ENCODE data around the gene SYNPO. TPM values are rescaled to one million over a fixed set of nuclear protein-coding genes. Genes with fewer than 3 reads are reported as not detected.

SYNPO gene
- total RNA-seq, 2 experiments from 2014 or later: 0.10 to 0.14 TPM

DNA sequence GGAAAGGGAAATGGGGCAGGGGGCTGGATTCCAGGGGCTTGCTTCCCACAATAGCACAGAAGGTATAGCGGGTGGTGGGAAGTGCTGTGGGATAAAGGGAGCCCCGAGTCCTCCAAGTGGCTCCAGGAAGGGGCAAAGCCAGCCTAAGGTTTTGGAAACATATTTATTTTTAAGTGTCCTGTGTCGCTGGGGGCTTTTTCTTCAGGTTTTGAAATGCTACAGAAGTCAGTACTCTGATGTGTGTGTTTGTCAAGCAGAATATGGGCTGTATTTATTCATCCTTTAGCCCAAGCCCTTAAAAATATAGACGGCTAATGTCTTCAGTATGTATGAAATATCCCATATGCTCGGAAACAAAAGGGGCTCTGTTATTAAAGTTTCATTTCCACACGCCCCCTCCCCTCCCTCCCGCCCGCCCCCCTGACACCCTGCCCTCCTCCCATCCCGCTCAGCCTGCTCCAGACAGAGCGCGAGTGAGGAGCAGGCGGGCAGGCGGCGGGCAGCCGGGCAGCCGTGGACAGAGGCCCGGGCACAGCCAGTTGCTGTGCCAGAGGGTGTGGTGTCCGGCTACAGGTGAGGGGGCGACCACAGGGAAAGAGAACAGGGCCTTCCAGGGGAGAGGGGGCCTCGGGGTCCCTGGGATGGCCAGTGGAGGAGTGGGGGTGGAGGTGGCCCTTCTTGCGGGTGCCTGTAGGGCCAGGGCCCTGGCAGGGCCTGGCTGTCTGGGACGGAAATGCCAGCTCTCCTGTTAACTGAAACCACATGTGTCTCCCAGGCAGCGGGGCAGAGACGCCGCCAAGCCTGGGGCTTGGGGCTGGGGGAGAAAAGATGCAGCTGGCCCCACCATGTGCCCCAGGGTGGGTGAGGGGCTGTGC lies 39.6 kb upstream of the SYNPO start:
- no peaks in the 10 kb centered on the region for H3K4me1 Mint-ChIP-seq (ENCODE audit: low read depth)
- no peak for DNase-seq
- no peak overlapping the region for H3K4me3 Mint-ChIP-seq
- ChIA-PET CTCF (interaction anchor here (0.6 kb wide), 1 partner anchor 981 kb away, joined by 3 read pairs; no protein-coding TSS in a partner anchor), POLR2A (no interaction called here)
- no peaks in the 10 kb centered on the region for H3K9me3 Mint-ChIP-seq
- intact Hi-C loops (cut with micrococcal nuclease): no loop called here
- no peaks in the 10 kb centered on the region for H3K27me3 Mint-ChIP-seq
- no peak overlapping the region for H3K27ac Mint-ChIP-seq
- H3K36me3 Mint-ChIP-seq: no peaks in the 10 kb centered on the region

DNA sequence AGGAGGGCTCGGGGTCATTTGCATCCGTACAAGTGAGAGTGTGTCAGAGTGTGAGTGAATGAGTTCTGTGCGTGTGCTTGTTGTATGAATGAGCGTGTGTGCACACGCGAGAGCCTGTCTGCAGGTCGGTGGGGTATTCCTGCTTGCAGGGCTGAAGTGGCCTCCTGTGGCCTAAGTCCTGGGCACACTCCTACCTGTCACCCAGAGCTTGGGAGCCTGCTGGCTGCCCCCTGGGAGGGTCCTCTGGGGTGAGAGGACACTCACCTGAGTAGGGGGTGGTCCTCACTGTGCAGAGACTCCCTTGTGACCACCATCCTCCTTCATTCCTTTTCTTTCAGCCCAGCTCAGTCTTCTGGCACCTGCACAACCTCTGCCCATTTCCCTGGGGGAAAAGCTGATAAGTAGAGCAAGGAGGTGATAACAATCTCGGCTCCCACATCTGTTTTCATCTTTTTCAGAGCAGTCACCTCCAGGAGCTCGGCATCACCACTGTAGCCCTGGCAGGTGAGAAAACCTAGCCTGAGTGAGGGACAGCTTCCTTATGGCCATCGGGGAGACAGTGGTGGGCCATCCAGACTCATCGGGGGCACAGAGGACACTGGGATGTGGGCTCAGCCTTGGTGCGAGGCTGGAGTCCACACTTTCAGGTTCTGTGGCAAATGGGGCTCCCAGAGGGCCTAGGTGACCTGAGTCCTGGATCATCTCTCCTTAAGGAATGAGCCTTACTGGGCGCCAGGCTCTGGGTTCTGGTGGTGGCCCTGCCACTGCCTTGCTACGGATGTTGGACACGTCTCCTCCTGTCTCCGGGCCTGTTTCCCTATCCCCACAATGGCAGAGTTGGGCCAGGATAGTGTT lies 38.7 kb upstream of the SYNPO start:
- CTCF ChIA-PET: no interaction called here
- H3K36me3 Mint-ChIP-seq: no peaks in the 10 kb centered on the region
- intact Hi-C loops (cut with micrococcal nuclease): no loop called here
- no peak for DNase-seq
- no peak overlapping the region for H3K4me3 Mint-ChIP-seq
- H3K9me3 Mint-ChIP-seq: no peaks in the 10 kb centered on the region
- H3K4me1 Mint-ChIP-seq (ENCODE audit: low read depth): no peaks in the 10 kb centered on the region
- no peak overlapping the region for H3K27ac Mint-ChIP-seq
- H3K27me3 Mint-ChIP-seq: no peaks in the 10 kb centered on the region
- POLR2A ChIA-PET: no interaction called here

DNA sequence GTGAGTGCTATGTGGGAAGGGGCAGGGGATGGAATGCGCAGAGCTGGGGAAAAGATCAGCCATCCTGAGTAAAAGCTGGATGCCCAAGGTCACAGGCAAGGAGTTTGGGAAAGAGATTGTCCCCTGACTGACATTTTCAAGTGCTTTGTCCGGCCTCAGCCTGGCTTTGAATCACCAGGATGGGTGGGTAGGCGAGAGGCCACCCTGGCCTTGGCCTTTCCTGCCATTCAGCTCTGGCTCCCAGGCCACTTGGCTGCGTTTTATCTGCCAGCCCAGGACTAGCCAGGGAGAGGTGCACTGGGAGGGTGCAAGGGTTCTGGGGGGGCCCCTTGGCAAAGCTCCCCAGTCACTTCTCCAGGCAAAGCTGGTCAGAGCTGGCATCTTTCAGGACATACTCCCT lies 37.4 kb upstream of the SYNPO start:
- intact Hi-C loops (cut with micrococcal nuclease): no loop called here
- POLR2A ChIA-PET: no interaction called here

DNA sequence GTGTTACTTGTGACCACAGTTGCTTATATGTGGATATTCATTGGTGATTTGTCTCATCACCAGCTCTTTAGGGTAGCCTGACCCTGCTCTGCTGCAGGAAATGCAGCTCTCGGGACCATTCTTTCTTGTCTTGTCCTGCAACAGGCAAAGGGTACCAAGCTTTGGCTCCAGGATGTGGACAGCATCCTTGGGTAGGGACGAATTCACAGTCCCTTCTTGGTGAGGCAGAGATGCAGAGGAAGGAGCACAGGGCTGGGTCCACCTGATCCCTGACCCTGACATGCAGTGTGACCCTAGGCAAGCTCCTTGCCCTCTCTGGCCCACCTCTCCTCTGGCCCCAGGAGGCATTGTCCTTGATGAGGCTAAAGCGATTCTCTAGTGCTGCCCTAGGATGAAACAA lies 37.0 kb upstream of the SYNPO start:
- Mint-ChIP-seq H3K4me3 (no peak overlapping the region), H3K27me3 (no peaks in the 10 kb centered on the region), H3K36me3 (no peaks in the 10 kb centered on the region), H3K9me3 (no peaks in the 10 kb centered on the region), H3K4me1 (ENCODE audit: low read depth) (no peaks in the 10 kb centered on the region), H3K27ac (no peak overlapping the region)
- ChIA-PET CTCF (no interaction called here), POLR2A (no interaction called here)
- DNase-seq: no peak
- intact Hi-C loops (cut with micrococcal nuclease): no loop called here

More for the DNA sequence above, 37.4 kb upstream of the SYNPO start:
- H3K4me1 Mint-ChIP-seq (ENCODE audit: low read depth): no peaks in the 10 kb centered on the region
- no peaks in the 10 kb centered on the region for H3K9me3 Mint-ChIP-seq
- no peak for DNase-seq
- no peaks in the 10 kb centered on the region for H3K36me3 Mint-ChIP-seq
- CTCF ChIA-PET: no interaction called here
- no peak overlapping the region for H3K4me3 Mint-ChIP-seq
- no peaks in the 10 kb centered on the region for H3K27me3 Mint-ChIP-seq
- H3K27ac Mint-ChIP-seq: no peak overlapping the region

DNA sequence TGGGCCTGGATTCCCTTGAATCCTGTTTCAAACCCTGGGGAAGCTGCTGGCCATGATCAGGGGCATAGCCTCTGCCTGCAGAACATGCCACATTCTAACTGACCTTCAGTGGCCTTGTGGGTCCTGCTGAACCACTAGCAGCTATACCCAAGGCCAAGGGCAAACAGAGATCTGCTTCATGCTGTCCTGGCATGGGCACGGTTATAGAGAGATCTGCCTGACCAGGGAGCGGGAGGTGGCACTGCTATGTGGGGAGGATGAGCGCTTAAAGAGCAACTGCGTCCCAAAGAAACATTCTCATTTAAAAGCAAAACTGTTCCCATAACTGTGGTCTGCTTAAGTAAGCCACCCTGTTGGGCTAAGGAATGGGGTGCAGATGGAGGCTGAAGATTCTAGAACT lies 36.5 kb upstream of the SYNPO start:
- POLR2A ChIA-PET: no interaction called here
- no peak overlapping the region for H3K27ac Mint-ChIP-seq
- no peaks in the 10 kb centered on the region for H3K9me3 Mint-ChIP-seq
- H3K4me3 Mint-ChIP-seq: no peak overlapping the region
- CTCF ChIA-PET: interaction anchor here (1.0 kb wide), 1 partner anchor 43 kb away, joined by 3 read pairs; no protein-coding TSS in a partner anchor
- no peaks in the 10 kb centered on the region for H3K4me1 Mint-ChIP-seq (ENCODE audit: low read depth)
- DNase-seq: no peak
- intact Hi-C loops (cut with micrococcal nuclease): no loop called here
- H3K27me3 Mint-ChIP-seq: no peaks in the 10 kb centered on the region
- no peaks in the 10 kb centered on the region for H3K36me3 Mint-ChIP-seq

DNA sequence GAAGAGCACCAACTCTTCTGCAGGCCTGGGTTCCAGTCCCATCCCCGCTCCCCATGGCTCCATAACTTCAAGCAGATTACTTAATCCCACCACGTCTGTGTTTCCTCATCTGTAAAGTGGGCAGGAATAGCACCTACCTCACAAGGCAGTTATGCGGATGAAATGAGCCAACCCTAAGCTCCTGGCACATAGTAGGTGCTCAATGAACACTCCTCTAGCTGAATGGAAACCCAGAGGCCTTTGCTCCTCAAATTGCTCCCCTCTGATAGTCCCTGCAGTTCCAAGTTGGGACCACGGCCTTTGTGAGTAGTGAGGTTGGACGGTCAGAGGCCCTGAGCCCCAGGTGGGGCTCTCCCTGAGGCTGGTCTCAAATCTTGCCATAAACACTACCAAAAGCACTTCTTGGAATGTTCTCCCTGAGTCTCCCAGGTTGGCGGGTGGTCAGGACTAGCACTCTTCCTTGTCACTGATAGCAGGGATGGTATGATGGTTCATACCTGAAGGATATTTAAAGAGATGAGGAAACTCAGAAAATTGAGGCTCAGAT lies 35.5 kb upstream of the SYNPO start:
- Mint-ChIP-seq H3K4me1 (ENCODE audit: low read depth) (no peaks in the 10 kb centered on the region), H3K9me3 (no peaks in the 10 kb centered on the region), H3K27ac (no peak overlapping the region), H3K27me3 (no peaks in the 10 kb centered on the region), H3K4me3 (no peak overlapping the region), H3K36me3 (no peaks in the 10 kb centered on the region)
- POLR2A ChIA-PET: no interaction called here
- CTCF ChIA-PET: interaction anchor here (1.0 kb wide), 1 partner anchor 44 kb away, joined by 3 read pairs; no protein-coding TSS in a partner anchor
- intact Hi-C loops (cut with micrococcal nuclease): no loop called here
- DNase-seq: no peak

DNA sequence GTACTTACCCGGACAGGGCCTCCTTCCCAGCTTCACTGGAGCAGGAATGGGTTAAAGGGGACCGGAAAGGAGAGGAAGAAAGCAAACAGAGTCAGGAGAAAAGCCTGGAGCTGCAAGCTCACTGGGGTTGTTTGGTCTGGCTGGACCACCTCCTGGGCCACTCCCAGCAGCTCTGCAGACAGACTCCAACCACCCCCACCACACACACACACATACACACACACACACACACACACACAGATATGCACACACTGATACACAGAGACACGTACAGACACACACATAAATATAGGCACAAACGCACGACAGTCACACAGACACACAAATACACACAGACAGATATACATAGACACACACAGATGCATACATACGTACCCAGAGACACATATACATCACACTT lies 34.9 kb upstream of the SYNPO start:
- DNase-seq: no peak
- POLR2A ChIA-PET: no interaction called here
- Mint-ChIP-seq H3K4me1 (ENCODE audit: low read depth) (no peaks in the 10 kb centered on the region), H3K9me3 (no peaks in the 10 kb centered on the region), H3K4me3 (no peak overlapping the region), H3K27me3 (no peaks in the 10 kb centered on the region), H3K36me3 (no peaks in the 10 kb centered on the region), H3K27ac (no peak overlapping the region)
- intact Hi-C loops (cut with micrococcal nuclease): no loop called here
- CTCF ChIA-PET: no interaction called here

DNA sequence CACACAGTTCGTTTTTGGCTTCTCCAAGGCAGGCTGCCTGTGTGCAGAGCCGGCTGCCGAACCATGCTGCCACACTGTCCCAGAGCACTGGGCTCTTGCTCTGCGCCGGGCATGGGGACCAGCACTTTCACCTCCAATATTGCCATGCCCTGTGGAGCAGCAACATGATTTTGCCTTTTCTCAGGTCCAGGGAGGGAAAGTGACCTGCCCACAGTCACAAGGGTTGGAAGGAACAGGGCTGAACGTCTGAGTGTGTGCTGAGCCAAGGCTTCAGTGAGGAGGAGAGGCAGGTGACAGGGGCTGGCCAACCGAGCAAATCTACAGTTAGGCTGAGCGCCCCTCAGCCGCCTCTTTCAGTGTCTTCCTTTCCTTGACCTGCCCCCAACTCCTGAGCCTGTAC lies 34.0 kb upstream of the SYNPO start:
- Mint-ChIP-seq H3K27ac (no peak overlapping the region), H3K4me3 (no peak overlapping the region), H3K4me1 (ENCODE audit: low read depth) (no peaks in the 10 kb centered on the region), H3K36me3 (no peaks in the 10 kb centered on the region), H3K27me3 (no peaks in the 10 kb centered on the region), H3K9me3 (no peaks in the 10 kb centered on the region)
- DNase-seq: no peak
- POLR2A ChIA-PET: no interaction called here
- CTCF ChIA-PET: interaction anchor here (1.2 kb wide), 1 partner anchor 46 kb away, joined by 3 read pairs; no protein-coding TSS in a partner anchor
- intact Hi-C loops (cut with micrococcal nuclease): no loop called here

DNA sequence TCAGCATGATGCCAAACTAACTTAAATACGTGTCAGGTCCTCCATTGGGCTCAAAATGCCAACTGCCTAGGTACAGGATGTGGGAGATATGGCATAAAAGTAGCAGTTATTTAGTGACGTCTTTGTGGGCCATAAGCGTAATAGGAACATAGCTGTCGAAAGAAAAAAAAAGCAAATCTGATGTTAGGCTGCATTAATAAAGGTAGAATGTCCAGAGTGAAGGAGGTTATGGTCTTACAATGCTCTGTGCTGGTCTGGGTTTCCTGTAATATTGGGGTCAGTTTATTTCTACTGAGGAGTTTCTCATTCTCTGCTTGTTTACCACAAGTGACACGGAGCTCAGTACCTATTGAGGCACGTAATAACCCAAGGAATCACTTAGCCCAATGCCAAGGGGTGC lies 33.4 kb upstream of the SYNPO start:
- H3K27ac Mint-ChIP-seq: no peak overlapping the region
- H3K4me1 Mint-ChIP-seq (ENCODE audit: low read depth): no peaks in the 10 kb centered on the region
- no peaks in the 10 kb centered on the region for H3K36me3 Mint-ChIP-seq
- H3K27me3 Mint-ChIP-seq: no peaks in the 10 kb centered on the region
- intact Hi-C loops (cut with micrococcal nuclease): no loop called here
- no peaks in the 10 kb centered on the region for H3K9me3 Mint-ChIP-seq
- ChIA-PET POLR2A (no interaction called here), CTCF (interaction anchor here (1.2 kb wide), 1 partner anchor 47 kb away, joined by 3 read pairs; no protein-coding TSS in a partner anchor)
- no peak for DNase-seq
- H3K4me3 Mint-ChIP-seq: no peak overlapping the region

DNA sequence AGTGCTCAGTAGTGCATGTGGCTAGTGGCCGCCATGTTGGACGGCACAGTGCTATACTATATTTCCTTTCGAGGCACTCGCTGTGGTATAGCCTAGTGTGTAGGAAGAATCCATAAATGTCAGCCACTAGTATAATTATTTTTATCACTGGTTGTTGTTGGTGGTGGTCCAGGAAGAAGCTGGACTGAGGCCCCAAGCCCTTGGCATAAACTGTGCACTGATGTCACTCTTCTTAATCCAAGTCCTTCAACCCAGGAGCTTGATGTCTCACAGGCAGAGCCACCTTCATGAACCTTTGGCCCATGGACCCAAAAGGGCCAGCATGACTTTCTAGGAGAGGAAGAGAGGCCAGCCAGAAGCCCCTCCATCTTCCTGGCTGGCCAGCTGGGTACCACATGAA lies 32.5 kb upstream of the SYNPO start:
- no peak for DNase-seq
- Mint-ChIP-seq H3K36me3 (no peaks in the 10 kb centered on the region), H3K27ac (no peak overlapping the region), H3K4me1 (ENCODE audit: low read depth) (no peaks in the 10 kb centered on the region), H3K27me3 (no peaks in the 10 kb centered on the region), H3K4me3 (no peak overlapping the region), H3K9me3 (no peaks in the 10 kb centered on the region)
- ChIA-PET POLR2A (no interaction called here), CTCF (interaction anchor here (0.6 kb wide), 1 partner anchor 708 kb away, joined by 3 read pairs; no protein-coding TSS in a partner anchor)
- intact Hi-C loops (cut with micrococcal nuclease): no loop called here

DNA sequence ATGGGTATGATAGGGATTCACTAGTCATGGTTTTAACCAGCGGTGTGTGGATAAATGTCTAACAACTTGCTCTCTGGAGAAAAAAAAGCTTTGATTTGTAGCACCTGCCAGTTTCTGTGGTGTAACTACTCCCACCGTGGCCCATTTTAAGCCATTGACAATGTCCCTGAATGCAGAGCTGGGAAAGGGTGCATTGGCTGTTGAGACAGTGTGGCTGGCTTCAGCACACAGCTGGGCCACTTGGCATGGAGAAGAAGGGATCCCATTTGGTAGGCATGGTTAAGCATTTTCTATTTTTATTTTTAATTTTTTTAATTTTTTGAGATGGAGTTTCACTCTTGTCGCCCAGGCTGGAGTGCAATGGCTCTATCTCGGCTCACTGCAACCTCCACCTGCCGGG lies 31.5 kb upstream of the SYNPO start:
- no peak for DNase-seq
- H3K27me3 Mint-ChIP-seq: no peaks in the 10 kb centered on the region
- no peaks in the 10 kb centered on the region for H3K36me3 Mint-ChIP-seq
- CTCF ChIA-PET: interaction anchor here (0.8 kb wide), 1 partner anchor 64 kb away, joined by 3 read pairs; no protein-coding TSS in a partner anchor
- H3K4me3 Mint-ChIP-seq: no peak overlapping the region
- no peak overlapping the region for H3K27ac Mint-ChIP-seq
- H3K9me3 Mint-ChIP-seq: no peaks in the 10 kb centered on the region
- H3K4me1 Mint-ChIP-seq (ENCODE audit: low read depth): no peaks in the 10 kb centered on the region
- intact Hi-C loops (cut with micrococcal nuclease): no loop called here
- POLR2A ChIA-PET: no interaction called here

DNA sequence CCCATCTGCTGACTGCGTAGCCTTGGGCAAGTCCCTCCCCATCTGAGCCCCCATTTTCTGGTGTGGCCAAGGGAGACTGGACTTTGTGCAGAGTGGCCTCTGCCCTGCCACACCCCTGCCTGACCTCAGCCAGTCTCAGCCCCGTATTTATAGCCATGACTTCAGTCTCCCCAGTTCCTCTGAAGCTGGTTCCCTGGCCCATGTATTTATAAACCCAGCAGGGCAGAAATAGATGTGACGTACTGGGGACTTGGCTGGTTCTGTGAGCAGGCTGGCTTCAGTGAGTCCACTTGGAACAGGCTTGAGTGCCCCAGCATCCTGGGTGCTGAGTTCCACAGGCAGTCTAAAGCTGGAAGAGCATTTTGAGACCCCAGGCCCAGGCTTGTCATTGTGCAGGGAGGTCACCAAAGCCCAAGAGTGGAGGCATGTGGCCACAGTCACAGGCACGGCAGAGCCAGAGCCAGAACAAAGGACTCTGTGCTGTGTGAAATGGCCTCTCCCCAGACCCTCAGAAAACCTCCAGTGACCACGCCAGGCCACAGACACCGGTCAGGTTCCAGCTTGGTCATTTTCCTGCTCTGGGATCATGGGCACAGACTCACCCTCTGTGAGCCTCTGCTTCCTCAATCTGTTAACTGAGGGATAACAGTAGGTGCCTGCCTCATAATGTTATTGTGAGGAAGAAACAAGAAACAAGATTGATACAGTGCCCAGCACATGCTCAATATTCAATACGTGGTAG lies 30.4 kb upstream of the SYNPO start:
- POLR2A ChIA-PET: no interaction called here
- CTCF ChIA-PET: no interaction called here

More for the DNA sequence above, 30.4 kb upstream of the SYNPO start:
- intact Hi-C loops (cut with micrococcal nuclease): no loop called here
- no peaks in the 10 kb centered on the region for H3K27me3 Mint-ChIP-seq
- H3K9me3 Mint-ChIP-seq: no peaks in the 10 kb centered on the region
- DNase-seq: no peak
- no peaks in the 10 kb centered on the region for H3K36me3 Mint-ChIP-seq
- no peak overlapping the region for H3K4me3 Mint-ChIP-seq
- H3K4me1 Mint-ChIP-seq (ENCODE audit: low read depth): peaks cover 3% of the 10 kb centered on the region
- H3K27ac Mint-ChIP-seq: no peak overlapping the region

Measured in activated CD4-positive, alpha-beta memory T cell treated with anti-CD3 and anti-CD28 coated beads for 36 hours (primary cell).